Tibial nerve (tissue), 3 donors: ENCODE data around the gene WNT2.

ENCODE experiments used
- POLR2A ChIP-seq, 2 donors: fragments of 450-650 bp; IDR thresholded peaks; one replicate each; pipeline ENCODE4 v1.6.1; 2017; ENCODE audit warnings: antibody characterized with exemption in 2 of 2, mild to moderate bottlenecking in 2 of 2, moderate library complexity in 2 of 2
- TF ChIP-seq, protein P1 (sequence below), 5 experiments: fragments of 200-600 bp in 3 of 5; fragments of 450-650 bp in 2 of 5; sonication (generic) in 3 of 5; IDR thresholded peaks; one replicate each; pipeline ENCODE4 v1.5.1; 2016 to 2019; ENCODE audit warnings: antibody characterized with exemption in 5 of 5, mild to moderate bottlenecking in 3 of 5, moderate library complexity in 2 of 5

DNA sequence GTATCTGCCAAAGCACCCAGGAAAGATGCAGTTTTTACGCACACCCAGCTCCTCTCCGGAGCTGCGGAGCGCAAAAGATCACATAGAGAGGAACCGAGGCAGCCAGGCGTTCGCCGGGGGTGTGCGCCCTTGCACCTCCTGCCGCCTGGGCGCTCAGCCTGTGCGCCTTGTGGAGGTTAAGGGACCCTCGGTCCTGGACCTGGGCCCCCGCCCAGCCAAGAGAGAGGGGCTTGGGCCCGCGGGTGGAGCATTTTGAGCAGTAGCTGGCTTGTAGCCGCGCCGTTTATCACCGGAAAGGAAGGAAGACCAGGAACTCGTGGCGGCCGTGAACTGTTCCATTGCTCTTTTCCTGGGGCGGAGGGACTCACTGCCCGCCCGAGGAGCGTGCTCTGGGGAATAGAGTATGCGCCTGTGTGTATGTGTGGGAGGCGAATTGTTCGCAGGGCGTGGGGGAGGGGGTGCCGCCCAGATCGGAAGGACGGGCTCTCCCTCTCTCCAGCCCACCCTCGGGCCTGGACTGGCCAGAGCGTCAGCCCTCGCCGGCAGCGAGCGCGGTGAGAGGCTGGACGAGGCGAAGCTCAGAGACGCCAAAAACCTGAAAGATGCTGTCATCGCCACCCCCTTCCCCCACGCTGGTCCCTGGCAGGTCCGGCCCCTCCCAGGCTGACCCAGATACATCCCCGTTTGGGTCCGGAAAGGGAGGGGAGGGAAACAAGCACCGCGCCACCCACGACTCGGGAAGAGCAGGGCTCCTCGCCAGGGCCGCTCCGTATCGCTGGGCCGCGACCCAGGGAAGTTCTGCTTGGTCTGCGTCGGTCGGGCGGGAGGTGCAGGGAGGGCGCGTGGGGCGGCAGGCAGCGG lies 1.2 kb upstream of the WNT2 start:
- TF ChIP-seq, protein P1, sequence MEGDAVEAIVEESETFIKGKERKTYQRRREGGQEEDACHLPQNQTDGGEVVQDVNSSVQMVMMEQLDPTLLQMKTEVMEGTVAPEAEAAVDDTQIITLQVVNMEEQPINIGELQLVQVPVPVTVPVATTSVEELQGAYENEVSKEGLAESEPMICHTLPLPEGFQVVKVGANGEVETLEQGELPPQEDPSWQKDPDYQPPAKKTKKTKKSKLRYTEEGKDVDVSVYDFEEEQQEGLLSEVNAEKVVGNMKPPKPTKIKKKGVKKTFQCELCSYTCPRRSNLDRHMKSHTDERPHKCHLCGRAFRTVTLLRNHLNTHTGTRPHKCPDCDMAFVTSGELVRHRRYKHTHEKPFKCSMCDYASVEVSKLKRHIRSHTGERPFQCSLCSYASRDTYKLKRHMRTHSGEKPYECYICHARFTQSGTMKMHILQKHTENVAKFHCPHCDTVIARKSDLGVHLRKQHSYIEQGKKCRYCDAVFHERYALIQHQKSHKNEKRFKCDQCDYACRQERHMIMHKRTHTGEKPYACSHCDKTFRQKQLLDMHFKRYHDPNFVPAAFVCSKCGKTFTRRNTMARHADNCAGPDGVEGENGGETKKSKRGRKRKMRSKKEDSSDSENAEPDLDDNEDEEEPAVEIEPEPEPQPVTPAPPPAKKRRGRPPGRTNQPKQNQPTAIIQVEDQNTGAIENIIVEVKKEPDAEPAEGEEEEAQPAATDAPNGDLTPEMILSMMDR (IDR thresholded peaks at IDR 0.05): no peak
- no peak for TF ChIP-seq POLR2A (IDR thresholded peaks at IDR 0.05)
